Lower lobe of right lung (tissue), 2 donors: Measurements from ENCODE around the gene LRFN2. TPM values are rescaled to one million over a fixed set of nuclear protein-coding genes. Genes with fewer than 3 reads are reported as not detected.
A peak's percentile ranks its signal among the peaks of the same experiment; 100 is the strongest.

Experiments used
- ATAC-seq, 2 donors: fragments of 200-7000 bp; cut with Tn5 transposase; one replicate each; pipeline ENCODE4 v1.9.1; 2020 to 2022; ENCODE audit warnings: mild to moderate bottlenecking in 2 of 2, moderate library complexity in 2 of 2
- DNase-seq: peaks from one replicate; pipeline ENCODE4 v3.0.0-alpha.2; 2020
- H3K27ac ChIP-seq: fragments of 200-600 bp; one replicate; pipeline ENCODE4 v1.8.0; 2022
- H3K27me3 ChIP-seq: fragments of 200-600 bp; one replicate; pipeline ENCODE4 v1.8.0; 2022; ENCODE audit warnings: low read depth
- H3K36me3 ChIP-seq: fragments of 200-600 bp; one replicate; pipeline ENCODE4 v1.8.0; 2022; ENCODE audit warnings: mild to moderate bottlenecking
- H3K4me1 ChIP-seq: fragments of 200-600 bp; one replicate; pipeline ENCODE4 v1.8.0; 2022
- H3K4me3 ChIP-seq: fragments of 200-600 bp; one replicate; pipeline ENCODE4 v1.8.0; 2022; ENCODE audit warnings: mild to moderate bottlenecking
- H3K9me3 ChIP-seq: fragments of 200-600 bp; one replicate; pipeline ENCODE4 v1.8.0; 2022
- CTCF ChIP-seq: fragments of 200-600 bp; IDR thresholded peaks from one replicate; pipeline ENCODE4 v1.8.0; 2022; ENCODE audit warnings: antibody characterized with exemption, mild to moderate bottlenecking
- intact Hi-C: fragments of 100-400 bp; cut with DNase I; formaldehyde crosslinking; loops from one replicate; pipeline ENCODE4 v1.11.0; 2022
- long read RNA-seq: library from polyadenylated mRNA; unstranded; transcript quantifications from one replicate; pipeline ENCODE4 v2.0.0, GENCODE V29; 2021
- total RNA-seq: library from RNA; stranded (reverse); fragmentation: NEBNext Ultra II Directional; extraction: Animal tissue kit (Norgen Biotek cat#: 25700); gene quantifications from one replicate; pipeline ENCODE4 v1.2.1, GENCODE V29; 2021
- donor health status: DM: no; HTN: yes; CAD: no; lungs with severe emphysema.

The LRFN2 gene
- not detected for total RNA-seq
- long read RNA-seq: 0 reads

DNA sequence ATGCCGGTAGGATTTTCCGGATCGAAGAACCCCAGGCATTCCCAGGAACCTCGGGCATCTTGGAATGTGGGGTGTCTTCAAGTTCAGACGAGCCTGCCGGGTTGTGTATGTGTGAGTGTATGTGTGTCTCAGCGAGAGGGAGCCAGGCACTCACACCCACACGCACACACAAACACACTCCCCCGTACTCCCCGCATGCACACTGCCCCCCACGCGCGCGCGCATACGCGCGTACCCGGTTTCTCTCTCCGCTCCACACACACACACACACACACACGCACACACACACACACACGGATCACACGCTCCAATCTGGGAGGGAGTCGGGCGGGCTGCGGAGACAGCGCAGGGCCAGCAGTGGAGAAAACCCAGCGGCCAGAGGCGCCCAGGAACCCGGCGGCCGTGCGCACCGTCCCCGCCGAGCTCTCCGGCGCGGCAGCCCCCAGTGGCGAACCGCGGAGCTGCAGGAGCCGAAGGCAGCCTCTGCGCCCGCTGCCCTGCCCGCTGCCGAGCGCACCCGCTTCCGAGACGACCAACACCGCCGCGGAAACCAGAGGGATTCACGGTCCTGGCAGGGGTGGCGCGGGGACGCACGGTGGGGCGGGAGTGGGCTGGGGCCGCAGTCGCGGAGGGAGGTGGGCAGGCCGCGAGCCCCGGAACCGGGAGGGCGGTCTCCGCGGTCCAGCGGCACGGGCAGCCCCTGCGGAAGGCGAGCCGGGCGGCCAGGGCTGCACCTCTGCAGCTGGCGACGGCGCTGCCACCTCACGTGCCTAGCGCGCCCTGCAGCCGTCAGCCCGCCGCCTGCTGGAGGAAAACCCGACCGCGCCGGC lies at the start of gene LRFN2:
TSS of gene LRFN2 (minus strand) at position 125 of the 830 bp plus-strand sequence.
- DNase-seq: peak; percentile 79
- peaks cover 69% of the 10 kb centered on the region for H3K27me3 ChIP-seq
- intact Hi-C loops: no loop called here

GRCh38 chr6:40634429-40634828 lies 47.3 kb upstream of the LRFN2 start:
- Histone ChIP-seq H3K9me3 (no peaks in the 10 kb centered on the region), H3K27me3 (no peaks in the 10 kb centered on the region), H3K36me3 (no peaks in the 10 kb centered on the region), H3K27ac (no peak overlapping the region), H3K4me3 (no peak overlapping the region), H3K4me1 (no peaks in the 10 kb centered on the region)
- ATAC-seq (no peak), DNase-seq (no peak)
- intact Hi-C loops: no loop called here
- no peak for TF ChIP-seq CTCF

More for the DNA sequence above, at the start of gene LRFN2:
- Histone ChIP-seq H3K4me3 (peak within 1 kb of the TSS; percentile 50), H3K9me3 (no peaks in the 10 kb centered on the region), H3K4me1 (peaks cover 14% of the 10 kb centered on the region), H3K27ac (no peak within 1 kb of the TSS), H3K36me3 (no peaks in the 10 kb centered on the region)
- ATAC-seq: peak; percentile 95 to 97
- peak; percentile 69 for TF ChIP-seq CTCF

DNA sequence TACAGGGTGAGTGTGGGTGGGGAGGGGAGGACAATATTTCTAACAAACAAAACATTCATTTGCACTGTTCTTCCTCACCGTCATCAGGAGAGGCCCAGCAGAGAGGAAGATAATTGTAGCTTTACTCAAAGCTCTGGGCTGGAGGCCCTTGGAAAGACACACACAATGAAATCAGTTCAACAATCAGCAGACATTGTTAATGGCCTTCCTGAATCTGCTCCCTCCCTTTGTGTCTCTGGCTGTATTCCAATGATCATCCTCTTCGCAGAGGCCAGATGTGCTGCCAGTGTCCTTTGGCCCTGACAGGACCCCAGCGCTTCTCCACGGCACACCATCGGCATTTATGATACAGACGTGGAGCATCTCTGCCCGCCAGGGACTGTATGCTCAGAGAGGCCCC lies 44.6 kb upstream of the LRFN2 start:
- ATAC-seq: no peak
- TF ChIP-seq CTCF: no peak
- no peaks in the 10 kb centered on the region for H3K27me3 ChIP-seq
- DNase-seq: no peak
- no peak overlapping the region for H3K27ac ChIP-seq
- intact Hi-C loops: no loop called here
- H3K4me3 ChIP-seq: no peak overlapping the region
- H3K36me3 ChIP-seq: no peaks in the 10 kb centered on the region
- no peaks in the 10 kb centered on the region for H3K9me3 ChIP-seq
- H3K4me1 ChIP-seq: no peaks in the 10 kb centered on the region

GRCh38 chr6:40630488-40630887 lies 43.3 kb upstream of the LRFN2 start:
- Histone ChIP-seq H3K4me1 (no peaks in the 10 kb centered on the region), H3K36me3 (no peaks in the 10 kb centered on the region), H3K27ac (no peak overlapping the region), H3K9me3 (no peaks in the 10 kb centered on the region), H3K27me3 (no peaks in the 10 kb centered on the region), H3K4me3 (no peak overlapping the region)
- intact Hi-C loops: no loop called here
- no peak for TF ChIP-seq CTCF
- DNase-seq (no peak), ATAC-seq (no peak)

GRCh38 chr6:40630051-40630450 lies 42.9 kb upstream of the LRFN2 start:
- ATAC-seq (no peak), DNase-seq (no peak)

More at GRCh38 chr6:40630051-40630450, 42.9 kb upstream of the LRFN2 start:
- Histone ChIP-seq H3K4me1 (no peaks in the 10 kb centered on the region), H3K27ac (no peak overlapping the region), H3K36me3 (no peaks in the 10 kb centered on the region), H3K27me3 (no peaks in the 10 kb centered on the region), H3K9me3 (no peaks in the 10 kb centered on the region), H3K4me3 (no peak overlapping the region)
- TF ChIP-seq CTCF: no peak
- intact Hi-C loops: no loop called here
